SK-N-SH (cell line): Measurements from ENCODE around the gene ITGB3BP.

Source experiments
- CTCF ChIP-seq: fragments of 200-600 bp; sonication (generic); IDR thresholded peaks from 2 replicates; pipeline ENCODE4 v1.6.1; 2017; ENCODE audit warnings: antibody characterized with exemption, mild to moderate bottlenecking, moderate library complexity
- JUND ChIP-seq: IDR thresholded peaks from 2 replicates; pipeline ENCODE4 v1.4.0; 2012
- MAX ChIP-seq: IDR thresholded peaks from 2 replicates; pipeline ENCODE4 v1.4.0; 2012; ENCODE audit warnings: low read depth
- SMC3 ChIP-seq: IDR thresholded peaks from 2 replicates; pipeline ENCODE4 v1.6.1; 2012; ENCODE audit warnings: low read depth, low read length, improper control_type of control experiment

- TF ChIP-seq SMC3 (no peak), CTCF (no peak), MAX (no peak), JUND (no peak)
These were observed 14.0 kb upstream of the ITGB3BP start for GRCh38 chr1:63537006-63537405.
